NB4 (cell line): ENCODE results near the gene CRADD.

Experiments used
- DNase-seq: peaks from one replicate; pipeline ENCODE4 v3.0.0; 2010; ENCODE audit warnings: low read depth
- H3K4me3 ChIP-seq: one replicate; pipeline ENCODE4 v1.5.1; 2011; ENCODE audit warnings: mild to moderate bottlenecking, low read depth, low read length, moderate library complexity
- MYC ChIP-seq: IDR thresholded peaks from 2 replicates; pipeline ENCODE4 v1.6.1; 2011; ENCODE audit warnings: low read depth, low read length
- POLR2A ChIP-seq: IDR thresholded peaks from 2 replicates; pipeline ENCODE4 v1.6.1; 2011; ENCODE audit warnings: mild to moderate bottlenecking; ENCODE audit not compliant: insufficient read length; ENCODE audit errors: extremely low read depth
- TF ChIP-seq, protein P1 (sequence below): IDR thresholded peaks from 2 replicates; pipeline ENCODE4 v1.6.1; 2011; ENCODE audit warnings: low read depth, low read length
- TF ChIP-seq, protein P2 (sequence below): IDR thresholded peaks from one replicate; pipeline ENCODE4 v1.5.1; 2012; ENCODE audit warnings: low read depth, low read length

The CRADD gene

DNA sequence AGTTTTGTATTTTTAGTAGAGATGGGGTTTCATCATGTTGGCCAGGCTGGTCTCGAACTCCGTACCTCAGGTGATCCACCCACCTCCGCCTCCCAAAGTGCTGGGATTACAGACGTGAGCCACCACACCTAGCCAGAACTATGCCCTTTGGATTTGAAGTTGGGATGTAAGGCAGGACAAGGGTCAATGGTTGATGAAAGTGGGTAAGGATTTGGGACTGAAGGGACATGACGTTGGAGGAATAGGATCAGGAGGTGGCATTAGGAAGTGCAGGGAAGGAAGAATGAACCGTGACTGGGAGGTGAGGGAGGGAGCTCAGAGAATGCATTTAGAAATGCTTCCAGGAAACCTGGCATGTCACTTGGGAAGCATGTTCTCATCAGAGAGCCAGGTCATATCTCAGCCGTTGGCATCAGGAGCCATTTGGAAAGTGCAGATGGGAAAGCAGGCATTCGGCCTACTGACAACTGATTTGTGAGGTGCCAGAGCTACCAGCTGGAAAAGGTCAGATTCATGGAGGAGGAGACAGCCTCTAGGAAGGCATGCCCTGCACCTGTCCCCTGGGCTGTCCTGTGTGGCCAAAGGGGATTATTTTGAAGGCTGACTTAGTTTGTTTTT, 2.2 kb downstream of the CRADD start:
- no peak for TF ChIP-seq MYC
- TF ChIP-seq, protein P1, sequence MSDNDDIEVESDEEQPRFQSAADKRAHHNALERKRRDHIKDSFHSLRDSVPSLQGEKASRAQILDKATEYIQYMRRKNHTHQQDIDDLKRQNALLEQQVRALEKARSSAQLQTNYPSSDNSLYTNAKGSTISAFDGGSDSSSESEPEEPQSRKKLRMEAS: no peak
- TF ChIP-seq, protein P2, sequence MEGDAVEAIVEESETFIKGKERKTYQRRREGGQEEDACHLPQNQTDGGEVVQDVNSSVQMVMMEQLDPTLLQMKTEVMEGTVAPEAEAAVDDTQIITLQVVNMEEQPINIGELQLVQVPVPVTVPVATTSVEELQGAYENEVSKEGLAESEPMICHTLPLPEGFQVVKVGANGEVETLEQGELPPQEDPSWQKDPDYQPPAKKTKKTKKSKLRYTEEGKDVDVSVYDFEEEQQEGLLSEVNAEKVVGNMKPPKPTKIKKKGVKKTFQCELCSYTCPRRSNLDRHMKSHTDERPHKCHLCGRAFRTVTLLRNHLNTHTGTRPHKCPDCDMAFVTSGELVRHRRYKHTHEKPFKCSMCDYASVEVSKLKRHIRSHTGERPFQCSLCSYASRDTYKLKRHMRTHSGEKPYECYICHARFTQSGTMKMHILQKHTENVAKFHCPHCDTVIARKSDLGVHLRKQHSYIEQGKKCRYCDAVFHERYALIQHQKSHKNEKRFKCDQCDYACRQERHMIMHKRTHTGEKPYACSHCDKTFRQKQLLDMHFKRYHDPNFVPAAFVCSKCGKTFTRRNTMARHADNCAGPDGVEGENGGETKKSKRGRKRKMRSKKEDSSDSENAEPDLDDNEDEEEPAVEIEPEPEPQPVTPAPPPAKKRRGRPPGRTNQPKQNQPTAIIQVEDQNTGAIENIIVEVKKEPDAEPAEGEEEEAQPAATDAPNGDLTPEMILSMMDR: no peak
- TF ChIP-seq POLR2A: no peak
- DNase-seq: no peak
- H3K4me3 ChIP-seq: no peak overlapping the region

DNA sequence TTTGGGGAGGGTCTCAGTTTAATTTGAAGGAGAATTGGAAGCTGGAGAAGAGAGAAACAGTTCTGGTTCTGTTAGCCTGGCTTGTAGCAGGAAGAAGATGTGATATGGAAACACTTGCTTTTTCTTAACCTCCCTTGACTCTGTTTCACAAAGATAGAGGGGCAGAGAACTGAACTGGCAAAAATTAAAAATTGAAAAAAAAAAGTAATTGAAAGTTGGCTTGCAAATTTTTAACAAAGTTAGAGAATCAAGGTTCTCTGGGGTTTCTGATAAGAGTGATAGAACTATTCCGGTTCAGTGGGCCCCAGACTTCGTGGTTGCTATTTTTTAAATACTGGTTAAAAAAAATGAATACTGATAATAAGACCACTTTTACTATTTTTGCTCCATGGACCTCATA, 2.8 kb downstream of the CRADD start:
- DNase-seq: no peak
- no peak for TF ChIP-seq MYC
- TF ChIP-seq, protein P1: no peak
- TF ChIP-seq POLR2A: no peak
- TF ChIP-seq, protein P2: no peak
- no peak overlapping the region for H3K4me3 ChIP-seq

DNA sequence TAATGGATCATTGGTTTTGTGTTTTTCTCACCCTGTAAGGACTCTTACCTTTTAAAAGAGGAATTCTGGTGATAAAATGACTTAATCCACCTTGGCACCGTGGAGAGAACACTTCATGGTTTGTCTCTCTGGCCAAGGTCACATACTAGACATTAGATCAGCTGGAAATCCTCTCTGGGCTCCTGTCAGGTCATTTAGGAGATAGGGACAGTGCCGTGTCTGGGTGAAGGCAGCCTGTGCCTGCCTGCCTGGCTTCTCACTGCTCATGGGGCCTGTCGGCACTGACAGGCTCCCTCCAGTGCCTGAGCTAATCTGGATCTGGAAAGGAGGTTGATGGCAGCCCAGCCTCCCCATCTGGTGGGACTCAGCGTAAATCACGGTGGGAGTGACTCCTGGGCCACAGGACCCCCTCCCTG, 5.7 kb downstream of the CRADD start:
- TF ChIP-seq, protein P2: no peak
- TF ChIP-seq, protein P1: no peak
- TF ChIP-seq POLR2A: no peak
- TF ChIP-seq MYC: no peak
- no peak overlapping the region for H3K4me3 ChIP-seq
- no peak for DNase-seq

DNA sequence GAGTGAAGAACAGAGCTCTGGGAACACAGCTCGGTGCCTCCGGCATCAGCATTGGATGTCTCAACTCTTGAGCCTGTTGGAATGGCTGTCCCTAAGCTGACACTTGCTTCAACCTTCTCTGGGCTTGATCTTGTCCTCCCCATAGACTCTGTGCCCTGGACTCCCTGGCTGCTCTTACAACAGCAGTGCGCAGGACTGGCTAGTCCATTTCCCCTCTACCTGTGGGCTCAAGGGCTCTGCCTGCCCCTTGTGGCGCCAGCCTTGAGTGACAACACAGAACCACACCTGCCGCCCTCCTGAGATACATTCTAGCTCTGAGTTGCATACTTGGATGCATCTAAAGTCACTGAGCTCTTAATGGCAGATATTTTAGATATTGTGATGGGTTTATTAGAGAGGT, 6.2 kb downstream of the CRADD start:
- no peak for DNase-seq
- TF ChIP-seq POLR2A (no peak), MYC (no peak)
- TF ChIP-seq, protein P1: no peak
- TF ChIP-seq, protein P2: no peak
- no peak overlapping the region for H3K4me3 ChIP-seq

DNA sequence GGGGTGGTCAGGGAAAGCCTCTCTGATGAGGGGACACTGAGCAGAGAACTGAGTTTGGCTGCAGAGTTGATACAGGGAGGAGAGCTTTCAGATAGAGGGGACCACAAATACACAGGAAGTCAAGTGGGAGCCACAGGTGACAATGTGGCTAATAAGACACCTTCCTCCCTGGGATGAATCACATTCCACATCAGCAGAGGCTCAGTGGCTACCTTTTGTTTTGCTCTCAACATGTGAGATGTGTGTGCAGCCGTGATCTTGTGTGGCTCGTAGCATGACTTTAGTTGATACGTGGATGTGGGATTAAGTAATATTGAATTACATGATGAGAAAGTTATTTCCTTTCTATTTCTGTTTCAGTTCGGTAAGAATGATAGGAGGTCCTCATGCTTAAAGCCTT, 7.5 kb downstream of the CRADD start:
- no peak overlapping the region for H3K4me3 ChIP-seq
- TF ChIP-seq, protein P1: no peak
- TF ChIP-seq, protein P2: no peak
- no peak for TF ChIP-seq MYC
- TF ChIP-seq POLR2A: no peak
- no peak for DNase-seq

DNA sequence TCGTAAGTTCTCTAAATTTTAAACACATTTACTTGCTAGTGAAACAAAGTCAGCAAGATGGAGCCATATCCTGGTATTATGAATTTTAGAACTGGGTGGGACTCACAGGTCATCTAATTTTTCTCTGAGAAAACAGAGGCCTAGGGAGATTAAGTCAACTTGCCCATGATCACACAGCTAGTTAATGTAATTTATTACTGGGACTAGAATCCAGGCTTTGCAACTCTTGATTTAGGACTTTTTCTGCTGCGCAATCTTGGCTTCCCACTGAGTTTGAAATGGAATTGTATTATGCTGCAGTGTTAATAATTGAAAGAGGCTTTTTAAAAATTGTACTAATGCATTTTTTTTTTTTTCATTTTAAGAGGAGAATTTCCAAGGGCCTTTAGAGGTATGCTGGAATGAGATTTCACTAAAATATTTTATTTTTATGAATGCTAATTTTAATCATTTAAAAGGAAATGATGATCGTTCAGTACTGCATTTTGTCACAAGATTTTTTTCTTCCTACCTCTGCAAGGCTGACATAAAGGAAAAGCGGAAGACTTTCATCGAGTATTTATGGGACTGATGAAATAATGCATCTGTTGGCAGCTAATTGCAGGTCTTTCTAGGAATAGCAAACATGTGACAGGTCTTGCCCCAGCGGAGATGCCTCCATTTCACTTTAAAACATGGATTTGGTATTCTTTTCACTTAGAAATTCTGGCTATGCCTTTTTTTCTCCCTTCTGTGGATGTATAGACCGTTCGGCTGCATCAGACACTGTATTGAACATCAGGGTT, 9.6 kb downstream of the CRADD start:
- no peak for TF ChIP-seq MYC
- TF ChIP-seq POLR2A: no peak
- TF ChIP-seq, protein P1: no peak
- TF ChIP-seq, protein P2: no peak
- DNase-seq: no peak
- H3K4me3 ChIP-seq: no peak overlapping the region
